ENCODE measurements around the gene VIPR1.

DNA sequence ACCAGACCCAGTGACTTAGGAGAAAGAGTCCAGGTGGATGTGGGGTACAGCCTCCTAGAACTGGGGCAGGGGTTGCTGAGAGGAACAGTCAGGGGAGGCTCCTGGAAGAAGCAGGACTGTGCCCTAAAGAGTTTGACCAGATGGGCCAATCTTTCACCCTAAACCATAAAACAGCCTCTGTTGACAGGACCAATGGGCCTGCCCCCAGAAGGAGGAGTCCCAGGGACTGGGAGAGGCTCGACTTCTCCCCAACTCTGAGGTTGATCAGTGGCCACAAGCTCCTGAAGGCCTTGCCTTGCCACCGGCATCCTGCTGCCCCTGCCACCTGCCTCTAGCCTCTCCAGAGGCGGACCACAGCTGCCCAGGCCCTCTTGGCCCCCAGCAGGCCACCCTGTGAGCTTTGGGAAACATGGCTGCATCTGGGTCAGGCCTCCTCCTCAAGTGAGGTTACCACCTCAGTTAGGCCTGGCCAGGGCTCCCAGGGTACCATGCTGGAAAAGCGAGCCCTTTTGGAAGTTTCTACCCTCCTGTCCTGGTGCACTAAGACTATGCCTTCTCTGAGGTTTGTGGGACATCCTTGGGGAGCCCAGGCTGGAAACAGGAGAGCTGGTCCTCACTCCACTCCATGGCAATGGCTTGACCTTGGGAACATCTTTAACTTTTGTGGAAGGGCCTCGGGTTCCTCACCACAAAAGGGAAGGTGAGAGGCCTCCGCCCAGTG lies 2.8 kb downstream of the VIPR1 start:
- no peak for TF ChIP-seq SP1 (CRISPR knock-in tag; conservative IDR thresholded peaks at IDR 0.05)
- TF ChIP-seq HMGA2 (CRISPR knock-in tag; IDR thresholded peaks at IDR 0.05): no peak
- TF ChIP-seq CTCF (IDR thresholded peaks at IDR 0.05): no peak
- no peak for TF ChIP-seq NFYB (CRISPR knock-in tag; conservative IDR thresholded peaks at IDR 0.05; ENCODE audit: low read depth)
- no peak for TF ChIP-seq ZNF281 (CRISPR knock-in tag; IDR thresholded peaks at IDR 0.05)
- TF ChIP-seq, protein P1, sequence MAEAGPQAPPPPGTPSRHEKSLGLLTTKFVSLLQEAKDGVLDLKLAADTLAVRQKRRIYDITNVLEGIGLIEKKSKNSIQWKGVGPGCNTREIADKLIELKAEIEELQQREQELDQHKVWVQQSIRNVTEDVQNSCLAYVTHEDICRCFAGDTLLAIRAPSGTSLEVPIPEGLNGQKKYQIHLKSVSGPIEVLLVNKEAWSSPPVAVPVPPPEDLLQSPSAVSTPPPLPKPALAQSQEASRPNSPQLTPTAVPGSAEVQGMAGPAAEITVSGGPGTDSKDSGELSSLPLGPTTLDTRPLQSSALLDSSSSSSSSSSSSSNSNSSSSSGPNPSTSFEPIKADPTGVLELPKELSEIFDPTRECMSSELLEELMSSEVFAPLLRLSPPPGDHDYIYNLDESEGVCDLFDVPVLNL (CRISPR knock-in tag; IDR thresholded peaks at IDR 0.05; ENCODE audit: borderline replicate concordance, low read depth): no peak
- no peak for TF ChIP-seq FOXJ3 (CRISPR knock-in tag; IDR thresholded peaks at IDR 0.05; ENCODE audit: borderline replicate concordance)
